IPS-NIHi7 (cell line): Measurements from ENCODE around the gene ELMOD3.
"Not testable (repeated sequence)": the region's sequence is repeated elsewhere in the genome, so short reads cannot be mapped to it uniquely, and the experiment has no call there.

Experiments used
- DNase-seq: peaks from one replicate; pipeline ENCODE4 v3.0.0; 2012; ENCODE audit warnings: mixed read lengths; ENCODE audit errors: extremely low spot score

The ELMOD3 gene

DNA sequence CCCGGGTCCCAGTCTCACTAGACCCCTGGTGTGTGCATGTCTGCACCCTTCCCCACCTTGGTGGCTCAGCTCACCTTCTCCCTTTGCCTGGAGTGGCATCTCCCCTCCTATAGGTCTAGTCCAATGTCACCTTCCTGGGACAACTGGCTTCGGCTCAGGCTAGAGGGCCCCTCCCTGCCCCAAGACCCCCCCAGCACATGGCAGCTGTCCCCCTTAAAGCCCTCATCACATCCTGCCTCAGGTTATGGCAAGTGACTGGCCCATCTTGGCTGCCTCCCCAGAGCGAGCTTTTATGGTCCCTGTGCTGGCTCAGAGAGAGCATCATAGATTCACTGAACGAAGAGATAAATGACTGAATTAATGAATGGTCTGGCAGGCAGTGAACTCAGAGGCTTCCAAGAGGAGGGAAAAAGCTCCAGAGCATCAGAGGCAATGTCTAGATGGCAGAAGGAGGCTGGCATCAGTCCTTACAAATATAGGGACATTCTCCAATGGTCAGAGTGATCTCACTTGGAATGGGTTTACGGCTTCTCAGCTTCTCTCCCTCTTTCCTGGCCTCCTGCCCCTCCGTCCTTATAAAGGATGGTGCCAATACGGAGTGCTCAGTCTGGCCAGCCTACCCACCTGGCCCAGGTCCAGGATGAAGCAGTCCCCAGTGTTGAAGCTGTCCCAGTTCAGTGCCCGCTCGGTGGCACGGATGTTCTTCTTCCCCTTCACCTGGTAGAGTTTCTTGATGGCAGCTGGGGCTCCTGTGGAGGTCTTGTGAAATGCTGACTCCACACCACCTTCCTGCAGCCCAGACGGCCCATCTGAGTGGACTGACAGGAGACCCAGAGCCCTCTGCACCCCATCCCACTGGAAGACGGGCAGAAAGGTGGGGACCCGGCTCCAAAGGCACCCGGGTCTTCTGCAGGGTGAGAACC lies 46.2 kb downstream of the ELMOD3 start:
- DNase-seq, result no peak

DNA sequence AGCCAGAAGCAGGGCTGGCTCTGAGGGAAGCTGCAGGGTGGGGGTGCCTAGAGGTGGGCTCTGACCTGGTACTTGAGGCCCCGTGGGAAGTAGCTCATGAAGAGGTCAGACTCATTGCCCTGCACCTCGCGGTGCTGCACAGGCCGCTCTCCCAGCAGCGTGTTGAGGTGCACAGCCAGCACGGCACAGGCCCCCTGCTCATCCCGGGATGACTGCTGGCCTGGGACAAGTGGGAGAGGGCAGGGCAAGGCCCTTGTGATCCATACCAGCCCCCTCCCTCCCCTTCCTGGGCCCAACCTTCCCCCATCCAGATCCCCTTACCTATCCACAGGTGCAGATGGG lies 46.9 kb downstream of the ELMOD3 start:
- no peak for DNase-seq

DNA sequence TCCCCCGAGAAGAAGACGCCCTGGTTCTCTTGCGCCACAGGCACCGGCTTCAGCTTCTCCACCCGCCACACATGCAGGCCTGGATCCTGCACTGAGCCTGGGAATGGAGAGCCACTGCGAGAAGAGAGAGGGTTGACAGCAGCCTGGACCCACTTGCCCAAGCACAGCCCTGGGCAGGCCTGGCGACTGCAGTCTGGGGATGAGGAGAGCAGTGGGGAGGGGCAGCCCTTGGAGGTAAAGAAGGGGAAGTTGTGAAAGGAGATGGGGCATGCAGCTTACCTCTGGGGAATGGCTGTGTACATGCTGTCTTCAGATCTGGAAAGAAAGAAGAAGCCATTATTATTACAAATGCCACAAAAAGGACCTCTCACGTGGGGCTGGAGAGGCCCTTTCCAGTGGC lies 47.3 kb downstream of the ELMOD3 start:
- DNase-seq, result no peak

DNA sequence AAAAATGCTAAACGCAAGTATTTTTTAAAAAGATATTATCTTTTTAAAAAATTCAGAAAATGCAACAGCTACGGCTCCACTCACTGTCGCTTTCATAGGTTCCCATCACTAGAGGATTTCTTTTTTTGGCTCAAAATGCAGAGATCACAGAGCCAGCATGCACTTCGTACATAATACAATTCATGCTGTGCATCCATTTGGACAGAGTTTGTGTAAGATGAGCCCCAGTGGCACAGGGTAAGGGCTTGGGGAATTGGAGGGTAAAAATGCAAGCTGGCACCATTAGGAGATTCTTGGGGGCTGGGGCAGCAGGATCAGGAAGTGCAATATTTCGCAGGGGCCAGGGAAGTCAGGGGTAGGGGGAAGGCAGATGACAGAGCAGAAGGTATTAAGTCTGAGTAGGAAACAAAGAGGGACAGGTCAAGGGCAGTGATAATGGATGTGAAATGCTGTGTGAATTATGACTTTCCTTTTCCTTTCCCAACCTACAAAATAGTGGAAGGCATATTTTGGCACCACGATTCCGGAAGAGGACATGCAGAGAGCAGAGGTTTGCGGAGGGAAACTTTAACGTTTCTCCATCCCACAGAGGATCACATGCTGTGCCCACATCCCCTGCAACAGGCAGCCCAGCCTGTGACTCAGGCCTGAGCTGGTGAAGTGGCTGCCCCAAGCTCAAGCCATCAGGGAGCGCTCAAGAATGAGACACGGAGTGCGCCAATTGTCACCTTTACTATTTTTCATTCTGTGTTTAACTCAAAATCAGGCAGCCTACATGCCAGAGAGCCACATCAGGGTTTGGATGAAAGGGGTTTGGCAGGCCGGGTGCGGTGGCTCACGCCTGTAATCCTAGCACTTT lies 50.9 kb downstream of the ELMOD3 start:
- peak; percentile 56 for DNase-seq

DNA sequence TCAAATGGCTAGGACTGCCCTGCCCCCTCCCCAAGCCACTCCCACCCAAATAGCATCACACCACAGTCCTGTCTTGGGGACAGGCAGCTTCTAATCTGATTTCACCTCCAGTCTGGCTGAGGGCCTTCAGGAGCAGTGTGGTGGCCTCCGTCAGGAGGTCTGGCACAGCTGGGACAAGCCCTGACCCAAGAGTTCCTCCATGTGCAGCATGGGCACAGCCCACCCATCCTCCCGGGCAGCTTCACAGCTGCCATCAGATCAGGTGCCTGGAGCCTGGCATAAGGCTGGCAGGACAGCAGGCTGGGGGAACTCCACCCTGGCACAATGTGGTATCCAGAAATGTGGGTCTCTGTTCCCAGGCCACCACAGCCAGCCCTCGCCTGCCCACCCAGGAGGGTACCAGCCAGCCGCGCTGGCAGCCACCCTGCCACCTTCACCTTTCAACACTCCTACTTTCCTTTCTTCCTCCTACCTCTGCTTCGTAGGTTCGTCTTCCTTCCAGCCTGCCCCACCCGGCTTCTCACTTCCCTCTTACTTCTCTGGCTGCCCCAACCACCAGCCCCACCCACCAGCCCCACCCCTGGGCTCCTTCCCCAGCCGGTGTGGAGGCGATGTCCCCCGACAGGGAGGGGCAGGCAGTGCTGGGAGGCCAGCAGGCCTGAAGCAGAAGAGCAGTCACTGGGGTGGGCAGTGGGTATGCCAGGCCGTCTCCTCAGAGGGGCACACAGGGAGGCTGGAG lies 55.4 kb downstream of the ELMOD3 start, which contains the start of gene CAPG:
TSS of gene CAPG (minus strand) at position 522 of the 739 bp plus-strand sequence. CDS start 8,221 bp downstream, outside the sequence.
- no peak for DNase-seq

DNA sequence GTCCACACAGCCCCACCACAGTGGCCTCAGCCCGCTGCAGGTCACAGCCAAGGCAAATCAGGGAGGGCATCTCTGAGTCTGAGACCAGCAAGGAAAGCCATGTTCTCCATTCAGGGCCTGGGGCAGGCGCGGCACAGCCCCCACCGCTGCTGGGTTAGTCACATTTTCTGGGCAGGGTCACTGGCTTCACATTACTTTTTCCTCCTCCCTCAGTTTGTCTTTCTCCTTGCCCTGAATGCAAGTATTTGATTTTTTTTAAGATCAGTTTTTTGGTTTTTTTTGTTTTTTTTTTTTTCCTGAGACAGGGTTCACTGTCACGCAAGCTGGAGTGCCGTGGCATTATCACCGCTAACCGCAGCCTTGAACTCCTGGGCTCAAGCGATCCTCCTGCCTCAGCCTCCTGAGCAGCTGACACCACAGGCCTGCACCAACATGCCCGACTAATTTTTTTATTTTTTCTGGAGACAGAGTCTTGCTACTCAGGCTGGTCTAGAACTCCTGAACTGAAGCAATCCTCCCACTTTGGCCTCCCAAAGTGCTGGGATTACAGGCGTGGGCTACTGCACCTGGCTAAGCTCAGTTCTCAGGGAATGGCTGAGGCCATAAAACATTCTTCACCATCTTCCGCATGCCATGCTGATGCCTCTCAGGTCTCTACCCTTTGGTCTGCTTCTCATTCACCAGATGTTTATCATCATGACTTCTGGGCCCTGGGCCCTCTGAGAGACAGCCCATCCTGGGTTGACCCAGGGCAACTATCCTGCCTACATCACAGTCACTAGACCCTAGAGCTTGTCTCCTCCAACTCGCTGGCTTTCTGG lies 56.2 kb downstream of the ELMOD3 start:
- DNase-seq, result no peak

DNA sequence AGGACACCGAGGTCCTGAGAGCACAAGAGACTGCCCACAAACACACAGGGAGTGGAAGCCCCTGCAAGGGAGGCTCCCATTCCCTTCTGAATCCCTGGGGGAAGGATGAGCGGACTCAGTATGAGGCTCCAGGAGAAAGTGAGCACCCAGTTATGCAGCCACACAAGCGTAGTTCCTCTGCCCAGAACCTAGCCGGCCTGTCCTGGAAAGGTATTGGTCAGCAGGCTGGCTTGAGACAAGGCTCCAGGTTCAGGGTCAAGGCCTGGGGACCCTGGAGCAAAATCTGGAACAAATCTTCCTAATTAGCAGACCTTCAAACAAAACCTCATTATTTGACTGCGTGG lies 56.8 kb downstream of the ELMOD3 start:
- DNase-seq, result no peak

DNA sequence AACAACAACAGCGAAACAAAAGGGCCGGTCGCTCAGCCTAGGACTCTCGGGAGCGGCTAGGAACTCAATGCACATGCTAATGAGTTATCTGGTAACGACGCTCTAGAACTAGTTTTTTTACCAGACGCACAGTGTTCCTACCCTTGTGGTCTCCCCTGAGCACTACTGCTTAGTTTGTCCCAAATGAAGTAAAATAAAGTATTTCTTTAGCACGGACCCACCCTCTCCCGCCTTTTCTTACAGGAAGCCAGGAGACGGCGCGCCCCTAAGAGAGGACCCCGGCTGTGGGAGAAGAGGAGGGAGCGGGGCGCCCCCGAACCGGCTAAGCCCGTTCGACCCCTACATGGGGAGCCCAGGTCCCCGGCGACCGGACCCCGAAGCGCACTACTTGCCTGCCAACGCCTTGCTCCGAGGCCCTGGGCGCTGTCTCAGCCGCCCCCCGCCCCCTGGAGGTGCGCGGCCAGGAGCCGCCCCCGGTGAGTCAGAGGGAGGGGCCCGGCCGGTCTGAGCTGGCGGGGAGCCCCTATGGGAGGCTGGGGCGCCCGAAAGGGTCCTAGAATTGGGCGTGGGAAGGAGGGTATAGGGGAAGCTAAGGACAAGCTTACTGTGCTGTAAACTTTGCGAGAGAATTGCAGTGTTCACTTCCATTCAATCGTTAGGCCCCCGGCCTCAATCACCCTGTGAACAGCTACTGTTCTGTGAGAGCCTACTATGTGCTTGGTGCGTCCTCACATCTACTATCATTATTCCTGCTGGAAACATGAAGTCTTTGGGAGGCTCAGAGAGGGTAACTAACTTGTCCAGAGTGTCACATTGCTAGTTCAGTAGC lies 59.2 kb downstream of the ELMOD3 start:
- DNase-seq, result no peak

DNA sequence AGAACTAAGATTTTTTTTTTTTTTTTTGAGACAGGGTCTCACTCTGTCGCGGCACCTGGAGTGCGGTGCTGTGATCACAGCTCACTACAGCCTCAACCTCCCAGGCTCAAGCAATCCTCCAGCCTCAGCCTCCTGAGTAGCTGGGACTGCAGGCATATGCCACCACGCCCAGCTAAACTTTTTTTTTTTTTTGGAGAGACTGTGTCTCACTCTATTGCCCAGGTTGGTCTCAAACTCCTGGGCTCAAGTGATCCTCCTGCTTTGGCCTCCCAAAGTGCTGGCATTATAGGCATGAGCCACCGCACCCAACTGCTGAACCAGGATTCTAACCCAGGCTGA lies 59.8 kb downstream of the ELMOD3 start:
- not testable (repeated sequence) for DNase-seq

DNA sequence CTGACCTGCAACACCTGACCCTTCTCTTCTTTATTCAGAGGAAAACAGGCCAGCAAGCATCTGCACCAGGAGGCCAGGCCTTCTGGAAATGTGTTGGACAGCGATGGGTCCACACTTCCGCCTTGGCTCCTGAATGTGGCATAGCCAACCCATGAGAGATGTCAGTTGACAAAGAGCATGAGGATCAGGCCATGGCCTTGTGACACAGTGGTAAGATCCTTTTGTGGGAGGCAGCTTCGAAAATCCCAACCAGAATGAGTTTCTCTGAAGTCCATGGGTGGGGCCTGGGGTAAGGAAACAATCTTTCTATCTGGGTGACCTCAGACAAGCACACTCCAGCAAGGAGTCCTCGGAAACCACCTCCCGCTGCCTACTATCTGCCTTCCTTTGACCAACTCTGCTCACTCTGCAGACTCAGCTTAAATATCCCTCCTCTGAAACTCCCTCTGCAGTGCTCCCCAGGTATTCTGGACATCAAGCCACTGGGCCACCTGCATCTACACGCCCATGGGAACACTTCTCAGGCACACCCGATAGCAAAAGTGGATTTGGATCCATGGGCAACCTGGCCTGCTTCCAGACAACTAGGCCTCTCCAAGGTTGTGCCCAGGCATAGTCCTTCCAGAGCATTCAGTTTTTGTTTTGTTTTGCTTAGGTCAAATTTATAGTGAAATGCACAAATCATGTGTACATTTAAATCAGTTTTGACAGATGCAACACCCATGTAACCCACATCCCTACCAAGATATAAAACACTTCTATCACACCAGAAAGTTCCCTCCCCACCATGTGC lies 60.4 kb downstream of the ELMOD3 start:
- no peak for DNase-seq

DNA sequence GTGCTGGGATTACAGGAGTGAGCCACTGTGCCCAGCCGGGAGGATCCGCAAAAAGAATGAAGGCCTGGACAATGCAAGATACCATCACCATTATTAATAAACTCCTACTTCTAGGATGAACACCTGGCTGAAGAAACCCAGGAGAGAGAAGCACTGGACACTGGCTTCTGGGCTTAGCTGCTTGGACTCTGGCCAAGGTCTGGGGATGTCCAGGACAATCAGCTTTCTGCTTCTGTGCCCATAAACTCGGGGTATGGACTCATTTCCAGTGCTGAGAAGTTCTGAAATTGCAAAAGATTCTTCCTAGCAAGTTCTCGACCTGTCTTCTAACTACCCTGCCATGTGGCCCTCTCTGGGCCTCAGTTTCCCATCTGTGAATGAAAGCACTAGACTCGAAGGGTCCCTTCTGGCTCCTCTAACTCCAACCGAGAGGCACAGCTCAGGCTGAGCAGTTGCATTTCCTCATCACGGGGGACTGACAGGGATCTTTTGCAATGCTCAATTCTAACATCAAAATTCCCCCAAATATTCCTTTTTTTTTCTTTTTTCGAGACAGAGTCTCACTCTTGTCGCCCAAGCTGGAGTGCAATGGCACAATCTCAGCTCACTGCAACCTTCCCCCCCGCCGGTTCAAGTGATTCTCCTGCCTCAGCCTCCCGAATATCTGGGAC lies 61.5 kb downstream of the ELMOD3 start:
- DNase-seq, result no peak

DNA sequence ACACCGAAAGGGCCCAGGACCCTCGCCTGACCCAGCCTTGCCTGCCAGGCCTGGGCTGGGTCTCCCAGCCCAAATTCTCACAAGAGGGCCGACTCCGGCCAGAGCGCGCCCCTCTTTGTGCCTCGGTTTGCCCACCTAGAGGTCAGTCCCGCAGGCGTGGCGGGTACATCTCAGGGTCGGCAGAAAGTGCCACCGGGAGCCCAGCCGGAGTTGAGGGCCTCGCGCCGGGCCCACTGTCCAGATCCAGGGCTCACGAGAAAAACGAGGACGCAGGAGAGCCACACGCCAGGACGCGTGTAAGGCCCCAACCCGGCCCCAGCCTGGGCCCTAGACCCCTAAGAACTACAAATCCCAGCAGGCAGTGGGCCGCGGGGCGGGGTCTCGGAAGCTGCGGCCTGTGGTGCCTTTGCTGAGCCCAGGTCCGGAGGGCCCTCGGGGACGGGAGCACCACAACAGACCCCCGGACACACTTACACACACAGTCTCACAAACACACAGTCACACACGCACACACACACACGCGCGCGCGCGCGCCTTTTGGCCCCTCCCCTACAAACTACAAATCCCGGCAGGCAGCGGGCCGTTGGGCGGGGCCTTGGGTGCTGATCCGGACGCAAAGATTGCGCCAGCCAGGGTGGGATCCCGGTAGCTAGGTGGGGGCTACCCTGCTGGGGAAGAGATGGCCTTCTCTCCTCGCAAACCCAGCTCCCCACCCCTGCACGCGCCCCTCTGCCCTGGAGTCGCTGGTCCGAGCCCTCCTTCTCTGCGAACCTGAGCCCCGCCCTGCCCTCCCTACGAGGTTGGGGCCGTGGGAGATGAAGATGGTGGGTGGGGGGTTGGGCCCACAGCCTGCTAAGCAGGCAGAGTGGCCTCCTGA lies 63.8 kb downstream of the ELMOD3 start, which contains the start of gene SH2D6:
TSS of gene SH2D6 (plus strand) at position 583 of the 877 bp plus-strand sequence. CDS start 10,752 bp downstream, outside the sequence.
- peak; percentile 90 for DNase-seq

DNA sequence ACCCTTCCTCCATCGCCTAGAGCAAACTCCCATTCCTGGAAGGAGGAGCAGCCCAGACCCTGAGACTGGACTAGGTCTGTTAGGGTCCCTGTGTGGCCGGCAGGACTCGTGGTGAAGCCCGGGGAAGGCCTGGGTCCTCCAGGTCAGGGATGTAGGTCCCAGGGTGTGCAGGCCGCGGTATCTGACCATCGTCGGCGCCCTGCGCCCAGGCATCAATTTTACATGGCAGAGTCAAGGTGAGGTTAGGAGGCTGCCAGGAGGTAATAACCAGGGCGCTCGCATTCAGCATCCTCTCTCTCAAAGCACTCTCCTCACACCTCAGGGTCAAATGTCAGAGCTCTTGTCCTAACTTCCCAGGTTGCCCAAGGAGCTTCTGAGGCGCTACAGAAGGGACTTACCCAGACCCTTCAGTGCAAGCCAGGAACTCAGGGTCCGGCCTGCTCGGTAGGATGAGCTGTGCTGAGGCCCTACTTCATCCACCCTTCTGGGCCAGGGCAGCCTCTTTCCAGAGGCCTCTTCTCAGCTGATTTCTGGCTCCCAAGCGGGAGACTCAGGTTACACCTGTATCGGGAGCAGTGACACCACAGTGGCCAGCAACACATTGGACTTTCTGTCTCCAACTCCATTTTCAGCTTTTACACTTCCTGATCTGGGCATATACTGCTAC lies 64.6 kb downstream of the ELMOD3 start:
- DNase-seq, result no peak

DNA sequence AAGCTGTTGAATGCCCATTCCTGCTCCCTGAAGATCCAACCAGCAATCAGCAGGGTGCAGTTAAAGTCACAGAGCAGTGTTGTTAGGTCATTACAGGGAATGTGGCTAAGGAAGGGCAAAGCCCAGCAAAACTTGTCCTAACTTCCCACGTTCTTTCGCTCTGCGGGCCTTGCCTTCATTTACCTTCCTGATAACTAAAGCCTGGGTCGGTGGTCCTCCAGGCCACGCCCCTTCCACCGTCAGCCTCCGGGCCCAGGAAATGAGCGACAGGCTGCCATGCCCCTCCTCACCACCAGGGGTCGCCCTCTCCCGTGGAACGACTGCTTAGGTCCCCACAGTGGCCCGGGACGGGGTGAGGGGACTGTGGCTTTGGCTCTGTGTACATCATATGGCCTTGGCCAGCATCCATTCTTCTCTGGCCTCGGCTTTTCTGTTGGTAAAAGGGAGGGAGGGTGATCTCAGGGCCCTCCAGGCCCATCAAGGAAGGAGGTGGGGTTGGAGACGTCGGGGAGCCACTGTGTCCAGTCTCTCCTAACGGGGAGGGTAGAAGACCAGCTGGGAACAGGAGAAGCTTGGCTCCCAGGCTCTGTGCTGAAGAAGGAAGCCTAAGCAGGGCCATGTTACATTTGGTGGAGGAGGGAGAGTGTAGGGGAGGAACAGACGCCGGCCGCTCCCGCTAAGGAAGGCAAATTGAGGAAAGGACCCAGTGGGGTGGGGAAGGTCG lies 66.1 kb downstream of the ELMOD3 start:
- peak; percentile 92 for DNase-seq

DNA sequence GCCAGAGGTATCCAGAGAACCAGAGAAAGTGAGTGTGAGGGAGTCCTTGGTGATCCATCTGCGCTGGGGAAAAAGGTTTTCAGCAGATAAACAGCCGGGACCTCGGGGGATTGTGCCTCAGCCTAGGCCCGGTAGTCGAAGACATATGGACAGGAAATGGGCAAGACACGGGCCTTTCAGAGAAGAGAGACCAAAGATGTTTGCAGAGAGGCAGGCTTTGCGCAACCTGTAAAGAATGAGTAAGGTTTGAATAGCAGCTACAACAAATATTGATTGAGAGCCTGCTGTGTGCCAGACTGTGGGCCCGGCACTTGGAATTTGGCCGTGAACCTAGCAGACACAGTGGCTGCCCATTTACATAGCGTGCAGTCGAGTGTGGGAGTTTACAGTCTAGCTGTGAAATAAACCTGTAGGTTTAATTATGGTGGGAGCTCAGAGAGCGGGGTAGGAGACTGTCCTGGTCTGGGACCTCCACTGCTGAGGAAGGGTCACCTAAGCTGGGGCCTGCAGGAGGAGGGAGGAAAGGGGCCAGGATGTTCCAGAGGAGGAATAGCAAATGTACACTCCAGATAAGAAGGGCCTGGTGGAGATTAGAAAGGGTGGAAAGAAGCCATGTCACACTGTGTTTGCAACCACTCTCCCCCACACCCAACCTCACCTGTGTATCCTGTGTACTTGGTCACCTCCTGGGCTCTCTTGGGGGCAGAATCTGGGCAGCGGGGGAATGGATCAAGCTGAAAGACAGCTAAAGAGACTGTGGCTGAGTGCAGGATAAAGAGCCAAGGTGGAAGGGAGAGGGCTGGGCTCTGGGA lies 66.9 kb downstream of the ELMOD3 start:
- DNase-seq, result no peak

DNA sequence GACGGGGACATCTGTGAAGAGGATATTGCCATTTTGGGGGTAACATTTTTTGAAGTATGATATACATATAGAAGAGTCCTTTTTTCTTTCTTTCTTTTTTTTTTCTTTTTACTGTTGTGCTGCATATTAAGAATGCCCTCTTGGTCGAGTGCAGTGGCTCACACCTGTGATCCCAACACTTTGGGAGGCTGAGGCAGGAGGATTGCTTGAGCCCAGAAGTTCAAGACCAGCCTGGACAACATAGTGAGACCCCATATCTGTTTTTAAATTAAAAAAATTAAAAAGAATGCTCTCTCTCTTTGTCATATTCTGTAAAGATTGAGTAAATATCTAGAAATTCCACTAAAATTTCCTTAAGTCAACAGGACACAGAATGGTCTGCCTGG lies 67.5 kb downstream of the ELMOD3 start:
- no peak for DNase-seq
